Breast epithelium (tissue), 3 donors: ENCODE measurements around the gene CHCHD4.

Source experiments
- CTCF ChIP-seq, 3 donors: fragments of 450-650 bp; IDR thresholded peaks; one replicate each; pipeline ENCODE4 v1.5.1; 2016 to 2017; ENCODE audit warnings: antibody characterized with exemption in 3 of 3, mild to moderate bottlenecking in 3 of 3, moderate library complexity in 3 of 3
- POLR2A ChIP-seq: fragments of 450-650 bp; IDR thresholded peaks from one replicate; pipeline ENCODE4 v1.6.1; 2016; ENCODE audit warnings: antibody characterized with exemption, mild to moderate bottlenecking, moderate library complexity
- POLR2AphosphoS5 ChIP-seq, 3 donors: sonication (generic); formaldehyde crosslinking; IDR thresholded peaks; one replicate each; pipeline ENCODE4 v1.6.1; 2017; ENCODE audit warnings: antibody characterized with exemption in 3 of 3

- TF ChIP-seq CTCF (IDR thresholded peaks at IDR 0.05) (no peak), POLR2A (no peak), POLR2AphosphoS5 (IDR thresholded peaks at IDR 0.05) (no peak)
These were observed 42.5 kb downstream of the CHCHD4 start for GRCh38 chr3:14082108-14082657.
